Activated T-helper 2 cell treated with anti-CD3 and anti-CD28 coated beads, Interferon-gamma antibody, Interleukin-2, Interleukin-4, amounts not matched to agents 10 μg/mL and 5 μg/mL and 100 μg/mL, durations not matched to agents 14 hours and 24 hours and 36 hours (primary cell): ENCODE results near the gene NPIPB2. TPM values are rescaled to one million over a fixed set of nuclear protein-coding genes. Genes with fewer than 3 reads are reported as not detected.

Experiments
- DNase-seq: peaks from one replicate; pipeline ENCODE4 v3.0.0; 2021; ENCODE audit warnings: low spot score
- H3K27ac Mint-ChIP-seq: one replicate; pipeline ENCODE4 v1.8.0; 2021; ENCODE audit warnings: mixed read lengths
- H3K27me3 Mint-ChIP-seq: one replicate; pipeline ENCODE4 v1.8.0; 2021; ENCODE audit warnings: low read depth, mixed read lengths
- H3K36me3 Mint-ChIP-seq: one replicate; pipeline ENCODE4 v1.8.0; 2021; ENCODE audit warnings: low read depth, mixed read lengths
- H3K4me1 Mint-ChIP-seq: one replicate; pipeline ENCODE4 v1.8.0; 2021; ENCODE audit warnings: low read depth, mixed read lengths
- H3K4me3 Mint-ChIP-seq: one replicate; pipeline ENCODE4 v1.8.0; 2021; ENCODE audit warnings: low read depth, mild to moderate bottlenecking, moderate library complexity, mixed read lengths
- H3K9me3 Mint-ChIP-seq: one replicate; pipeline ENCODE4 v1.8.0; 2021; ENCODE audit warnings: mixed read lengths
- intact Hi-C: fragments of 100-400 bp; cut with micrococcal nuclease; formaldehyde crosslinking; loops from one replicate; pipeline ENCODE4 v1.15.1; 2023
- total RNA-seq: library from RNA; stranded (reverse); gene quantifications from 2 replicates; pipeline ENCODE4 v1.2.3, GENCODE V29; 2022

NPIPB2 gene
- total RNA-seq, 1 donor from 2014 or later = 13.2 TPM

DNA sequence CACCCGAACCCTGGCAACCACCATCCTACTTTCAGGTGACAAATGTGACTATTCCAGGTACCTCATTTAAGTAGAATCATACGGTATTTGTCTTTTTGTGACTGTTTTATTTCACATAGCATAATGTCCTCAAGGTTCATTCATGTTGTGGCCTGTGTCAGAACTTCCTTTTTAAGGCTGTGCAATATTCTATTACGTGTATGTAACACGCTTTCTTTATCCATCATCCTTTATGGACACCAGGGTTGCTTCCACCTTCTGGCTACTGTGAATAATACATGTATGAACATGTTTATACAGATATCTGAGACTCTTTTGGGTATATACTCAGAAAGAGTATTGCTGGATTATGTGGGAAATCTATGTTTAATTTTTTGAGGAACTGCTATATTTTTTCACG lies 61.8 kb downstream of the NPIPB2 start:
- no peak for DNase-seq
- H3K36me3 Mint-ChIP-seq = peaks cover 75% of the 10 kb centered on the region
- H3K9me3 Mint-ChIP-seq = no peaks in the 10 kb centered on the region
- H3K27ac Mint-ChIP-seq = no peak overlapping the region
- H3K4me3 Mint-ChIP-seq = no peak overlapping the region
- intact Hi-C loops = no loop called here
- H3K27me3 Mint-ChIP-seq = no peaks in the 10 kb centered on the region
- peaks cover 4% of the 10 kb centered on the region for H3K4me1 Mint-ChIP-seq

DNA sequence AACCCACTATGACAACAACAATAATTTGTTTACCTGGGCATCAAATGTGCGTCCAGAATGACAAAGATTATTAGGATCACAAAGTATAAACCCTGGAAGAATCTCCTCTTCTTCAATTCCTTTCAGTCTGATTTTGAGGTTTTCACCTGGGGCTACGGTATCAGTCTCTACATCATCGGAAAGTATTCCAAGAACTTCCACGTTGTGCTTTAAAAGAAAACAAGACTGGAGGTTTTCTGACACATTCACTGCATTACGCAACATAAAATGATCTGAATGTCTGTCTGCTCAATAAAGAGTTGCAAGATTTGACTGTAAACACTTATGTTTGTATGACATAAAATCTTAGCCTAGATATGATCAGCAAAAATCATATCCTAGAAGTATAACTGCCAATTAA lies 64.5 kb downstream of the NPIPB2 start:
- Mint-ChIP-seq H3K27me3 (no peaks in the 10 kb centered on the region), H3K27ac (no peak overlapping the region), H3K4me3 (no peak overlapping the region), H3K4me1 (peaks cover 3% of the 10 kb centered on the region), H3K36me3 (peaks cover 78% of the 10 kb centered on the region), H3K9me3 (no peaks in the 10 kb centered on the region)
- intact Hi-C loops = no loop called here
- DNase-seq = no peak

Other genes starting within 250 kb of the NPIPB2 start
- 48.0 and 53.0 TPM in 2 replicates for gene TXNDC11, start 199.2 kb downstream of the NPIPB2 start, total RNA-seq
- 63.4 and 71.1 TPM in 2 replicates for gene ZC3H7A, start 144.8 kb downstream of the NPIPB2 start, total RNA-seq
- gene RSL1D1, start 90.5 kb downstream of the NPIPB2 start, total RNA-seq = 326 and 348 TPM in 2 replicates
- gene GSPT1, start 26.1 kb downstream of the NPIPB2 start, total RNA-seq = 216 and 226 TPM in 2 replicates
- gene TNFRSF17, start 23.2 kb upstream of the NPIPB2 start, total RNA-seq = not detected in 2 replicates
- 11.3 and 11.8 TPM in 2 replicates for gene SNX29, start 34.7 kb upstream of the NPIPB2 start, total RNA-seq